Measurements from ENCODE around the gene SCFD2. TPM values are rescaled to one million over a fixed set of nuclear protein-coding genes. Genes with fewer than 3 reads are reported as not detected.

Gene SCFD2
- total RNA-seq, 1 donor from 2014 or later: 16.2 TPM

GRCh38 chr4:52866734-52867133 lies 499.1 kb downstream of the SCFD2 start:
- Histone ChIP-seq H3K4me1 (ENCODE audit: control insufficient read depth in 3 of 3, insufficient read depth in 3 of 3, low read length in 3 of 3) (peaks cover 35 to 44% (median 39%) of the 10 kb centered on the region in 3 donors), H3K9ac (ENCODE audit: low read depth in 1 of 3, low read length in 3 of 3) (no peak overlapping the region), H3K27ac (ENCODE audit: low read depth, low read length) (no peak overlapping the region), H3K36me3 (ENCODE audit: control insufficient read depth in 3 of 3, insufficient read depth in 3 of 3, low read length in 3 of 3) (peaks cover 0 to 5% (median 2%) of the 10 kb centered on the region in 3 donors), H3K9me3 (ENCODE audit: control insufficient read depth in 3 of 3, low read length in 3 of 3) (no peaks in the 10 kb centered on the region), H3K4me3 (ENCODE audit: low read length in 3 of 3) (no peak overlapping the region), H3K27me3 (ENCODE audit: control insufficient read depth in 3 of 3, insufficient read depth in 3 of 3, low read length in 3 of 3) (peaks cover 0 to 6% (median 3%) of the 10 kb centered on the region in 3 donors)

- Histone ChIP-seq H3K9ac (ENCODE audit: low read depth in 1 of 3, low read length in 3 of 3) (no peak overlapping the region), H3K9me3 (ENCODE audit: control insufficient read depth in 3 of 3, low read length in 3 of 3) (no peaks in the 10 kb centered on the region), H3K4me3 (ENCODE audit: low read length in 3 of 3) (no peak overlapping the region), H3K36me3 (ENCODE audit: control insufficient read depth in 3 of 3, insufficient read depth in 3 of 3, low read length in 3 of 3) (peaks cover 0 to 5% (median 2%) of the 10 kb centered on the region in 3 donors), H3K27me3 (ENCODE audit: control insufficient read depth in 3 of 3, insufficient read depth in 3 of 3, low read length in 3 of 3) (peaks cover 0 to 6% (median 3%) of the 10 kb centered on the region in 3 donors), H3K4me1 (ENCODE audit: control insufficient read depth in 3 of 3, insufficient read depth in 3 of 3, low read length in 3 of 3) (peaks cover 36 to 47% (median 40%) of the 10 kb centered on the region in 3 donors), H3K27ac (ENCODE audit: low read depth, low read length) (no peak overlapping the region)
These were observed 500.6 kb downstream of the SCFD2 start for GRCh38 chr4:52865300-52865699.

- Histone ChIP-seq H3K36me3 (ENCODE audit: control insufficient read depth in 3 of 3, insufficient read depth in 3 of 3, low read length in 3 of 3) (peaks cover 0 to 5% (median 2%) of the 10 kb centered on the region in 3 donors), H3K4me3 (ENCODE audit: low read length in 3 of 3) (no peak overlapping the region), H3K4me1 (ENCODE audit: control insufficient read depth in 3 of 3, insufficient read depth in 3 of 3, low read length in 3 of 3) (peaks cover 32 to 42% (median 37%) of the 10 kb centered on the region in 3 donors), H3K27ac (ENCODE audit: low read depth, low read length) (no peak overlapping the region), H3K9ac (ENCODE audit: low read depth in 1 of 3, low read length in 3 of 3) (no peak overlapping the region), H3K9me3 (ENCODE audit: control insufficient read depth in 3 of 3, low read length in 3 of 3) (no peaks in the 10 kb centered on the region), H3K27me3 (ENCODE audit: control insufficient read depth in 3 of 3, insufficient read depth in 3 of 3, low read length in 3 of 3) (peaks cover 0 to 6% (median 3%) of the 10 kb centered on the region in 3 donors)
These were observed 501.1 kb downstream of the SCFD2 start for GRCh38 chr4:52864793-52865192.

GRCh38 chr4:52863324-52863723 lies 502.5 kb downstream of the SCFD2 start:
- peaks cover 0 to 5% (median 2%) of the 10 kb centered on the region in 3 donors for H3K36me3 ChIP-seq (ENCODE audit: control insufficient read depth in 3 of 3, insufficient read depth in 3 of 3, low read length in 3 of 3)
- peaks cover 0 to under 1% (median 0%) of the 10 kb centered on the region in 3 donors for H3K9me3 ChIP-seq (ENCODE audit: control insufficient read depth in 3 of 3, low read length in 3 of 3)
- H3K27ac ChIP-seq (ENCODE audit: low read depth, low read length): no peak overlapping the region
- H3K9ac ChIP-seq (ENCODE audit: low read depth in 1 of 3, low read length in 3 of 3): no peak overlapping the region
- peaks cover 19 to 27% (median 22%) of the 10 kb centered on the region in 3 donors for H3K4me1 ChIP-seq (ENCODE audit: control insufficient read depth in 3 of 3, insufficient read depth in 3 of 3, low read length in 3 of 3)
- no peak overlapping the region for H3K4me3 ChIP-seq (ENCODE audit: low read length in 3 of 3)
- H3K27me3 ChIP-seq (ENCODE audit: control insufficient read depth in 3 of 3, insufficient read depth in 3 of 3, low read length in 3 of 3): peaks cover 0 to 6% (median 3%) of the 10 kb centered on the region in 3 donors

GRCh38 chr4:52862639-52863161 lies 503.2 kb downstream of the SCFD2 start:
- H3K27ac ChIP-seq (ENCODE audit: low read depth, low read length): no peak overlapping the region
- H3K9ac ChIP-seq (ENCODE audit: low read depth in 1 of 3, low read length in 3 of 3): peak overlapping the region in 2 of 3 donors; percentile 58 to 72
- peaks cover 0 to 6% (median 3%) of the 10 kb centered on the region in 3 donors for H3K27me3 ChIP-seq (ENCODE audit: control insufficient read depth in 3 of 3, insufficient read depth in 3 of 3, low read length in 3 of 3)
- H3K36me3 ChIP-seq (ENCODE audit: control insufficient read depth in 3 of 3, insufficient read depth in 3 of 3, low read length in 3 of 3): peaks cover 0 to 5% (median 2%) of the 10 kb centered on the region in 3 donors
- H3K9me3 ChIP-seq (ENCODE audit: control insufficient read depth in 3 of 3, low read length in 3 of 3): peaks cover 0 to 4% (median 0%) of the 10 kb centered on the region in 3 donors
- H3K4me1 ChIP-seq (ENCODE audit: control insufficient read depth in 3 of 3, insufficient read depth in 3 of 3, low read length in 3 of 3): peaks cover 15 to 25% (median 18%) of the 10 kb centered on the region in 3 donors
- H3K4me3 ChIP-seq (ENCODE audit: low read length in 3 of 3): peak overlapping the region; percentile 55 to 88 (median 80)

- H3K4me1 ChIP-seq (ENCODE audit: control insufficient read depth in 3 of 3, insufficient read depth in 3 of 3, low read length in 3 of 3): peaks cover 15 to 25% (median 18%) of the 10 kb centered on the region in 3 donors
- peak within 1 kb of the TSS; percentile 74 to 88 (median 80) for H3K4me3 ChIP-seq (ENCODE audit: low read length in 3 of 3)
- H3K27me3 ChIP-seq (ENCODE audit: control insufficient read depth in 3 of 3, insufficient read depth in 3 of 3, low read length in 3 of 3): peaks cover 0 to 6% (median 3%) of the 10 kb centered on the region in 3 donors
- H3K36me3 ChIP-seq (ENCODE audit: control insufficient read depth in 3 of 3, insufficient read depth in 3 of 3, low read length in 3 of 3): peaks cover 0 to 5% (median 2%) of the 10 kb centered on the region in 3 donors
- H3K9me3 ChIP-seq (ENCODE audit: control insufficient read depth in 3 of 3, low read length in 3 of 3): peaks cover 0 to 4% (median 0%) of the 10 kb centered on the region in 3 donors
- peak within 1 kb of the TSS; percentile 21 for H3K27ac ChIP-seq (ENCODE audit: low read depth, low read length)
- H3K9ac ChIP-seq (ENCODE audit: low read depth in 1 of 3, low read length in 3 of 3): peak within 1 kb of the TSS; percentile 73 to 89 (median 80)
These were observed 503.8 kb downstream of the SCFD2 start, which contains the start of gene RASL11B for GRCh38 chr4:52861879-52862616. Gene RASL11B (plus strand): TSS chr4:52862317. CDS start chr4:52862508, 191 bp downstream.

- Histone ChIP-seq H3K4me1 (ENCODE audit: control insufficient read depth in 3 of 3, insufficient read depth in 3 of 3, low read length in 3 of 3) (peaks cover 15 to 25% (median 18%) of the 10 kb centered on the region in 3 donors), H3K27me3 (ENCODE audit: control insufficient read depth in 3 of 3, insufficient read depth in 3 of 3, low read length in 3 of 3) (peaks cover 0 to 6% (median 3%) of the 10 kb centered on the region in 3 donors), H3K9ac (ENCODE audit: low read depth in 1 of 3, low read length in 3 of 3) (peak overlapping the region; percentile 73 to 89 (median 80)), H3K4me3 (ENCODE audit: low read length in 3 of 3) (peak overlapping the region; percentile 74 to 88 (median 80)), H3K27ac (ENCODE audit: low read depth, low read length) (no peak overlapping the region), H3K9me3 (ENCODE audit: control insufficient read depth in 3 of 3, low read length in 3 of 3) (peaks cover 0 to 4% (median 0%) of the 10 kb centered on the region in 3 donors), H3K36me3 (ENCODE audit: control insufficient read depth in 3 of 3, insufficient read depth in 3 of 3, low read length in 3 of 3) (peaks cover 0 to 5% (median 2%) of the 10 kb centered on the region in 3 donors)
These were observed 504.6 kb downstream of the SCFD2 start for GRCh38 chr4:52861171-52861823.

- Histone ChIP-seq H3K9me3 (ENCODE audit: control insufficient read depth in 3 of 3, low read length in 3 of 3) (peaks cover 0 to 4% (median 0%) of the 10 kb centered on the region in 3 donors), H3K27me3 (ENCODE audit: control insufficient read depth in 3 of 3, insufficient read depth in 3 of 3, low read length in 3 of 3) (peaks cover 0 to 6% (median 3%) of the 10 kb centered on the region in 3 donors), H3K4me3 (ENCODE audit: low read length in 3 of 3) (no peak overlapping the region), H3K9ac (ENCODE audit: low read depth in 1 of 3, low read length in 3 of 3) (no peak overlapping the region), H3K4me1 (ENCODE audit: control insufficient read depth in 3 of 3, insufficient read depth in 3 of 3, low read length in 3 of 3) (peaks cover 15 to 21% (median 17%) of the 10 kb centered on the region in 3 donors), H3K27ac (ENCODE audit: low read depth, low read length) (no peak overlapping the region), H3K36me3 (ENCODE audit: control insufficient read depth in 3 of 3, insufficient read depth in 3 of 3, low read length in 3 of 3) (peaks cover 0 to 2% (median 2%) of the 10 kb centered on the region in 3 donors)
These were observed 505.5 kb downstream of the SCFD2 start for GRCh38 chr4:52860361-52860760.

GRCh38 chr4:52856801-52857200 lies 509.1 kb downstream of the SCFD2 start:
- H3K9me3 ChIP-seq (ENCODE audit: control insufficient read depth in 3 of 3, low read length in 3 of 3): peaks cover 0 to 4% (median 0%) of the 10 kb centered on the region in 3 donors
- H3K27me3 ChIP-seq (ENCODE audit: control insufficient read depth in 3 of 3, insufficient read depth in 3 of 3, low read length in 3 of 3): no peaks in the 10 kb centered on the region
- H3K27ac ChIP-seq (ENCODE audit: low read depth, low read length): no peak overlapping the region
- no peak overlapping the region for H3K4me3 ChIP-seq (ENCODE audit: low read length in 3 of 3)
- peaks cover 21 to 23% (median 23%) of the 10 kb centered on the region in 3 donors for H3K4me1 ChIP-seq (ENCODE audit: control insufficient read depth in 3 of 3, insufficient read depth in 3 of 3, low read length in 3 of 3)
- no peaks in the 10 kb centered on the region for H3K36me3 ChIP-seq (ENCODE audit: control insufficient read depth in 3 of 3, insufficient read depth in 3 of 3, low read length in 3 of 3)
- no peak overlapping the region for H3K9ac ChIP-seq (ENCODE audit: low read depth in 1 of 3, low read length in 3 of 3)
